ENCODE results near the gene USP28.
A peak's percentile ranks its signal among the peaks of the same experiment; 100 is the strongest.
"Not testable (repeated sequence)": the region's sequence is repeated elsewhere in the genome, so short reads cannot be mapped to it uniquely, and the experiment has no call there.

USP28 gene

GRCh38 chr11:113875234-113876073, at the start of gene USP28:
Gene USP28 (minus strand): TSS chr11:113875572. CDS start chr11:113875501, 71 bp downstream.
- peak; percentile 80 to 82 for DNase-seq (ENCODE audit: low read depth in 2 of 2)

- no peak for DNase-seq (ENCODE audit: low read depth in 2 of 2)
These were observed 48.2 kb upstream of the USP28 start for GRCh38 chr11:113923572-113923971.

- not testable (repeated sequence) for DNase-seq (ENCODE audit: low read depth in 2 of 2)
These were observed 36.1 kb upstream of the USP28 start for GRCh38 chr11:113911491-113911890.

- no peak for DNase-seq (ENCODE audit: low read depth in 2 of 2)
These were observed 32.7 kb upstream of the USP28 start for GRCh38 chr11:113908098-113908497.

GRCh38 chr11:113907681-113908080, 32.3 kb upstream of the USP28 start:
- DNase-seq (ENCODE audit: low read depth in 2 of 2), result no peak

GRCh38 chr11:113907152-113907551, 31.8 kb upstream of the USP28 start:
- no peak for DNase-seq (ENCODE audit: low read depth in 2 of 2)

- DNase-seq (ENCODE audit: low read depth in 2 of 2), result no peak
These were observed 31.1 kb upstream of the USP28 start for GRCh38 chr11:113906516-113906915.

- no peak for DNase-seq (ENCODE audit: low read depth in 2 of 2)
These were observed 30.7 kb upstream of the USP28 start for GRCh38 chr11:113906038-113906437.

- DNase-seq (ENCODE audit: low read depth in 2 of 2), result no peak
These were observed 29.2 kb upstream of the USP28 start, which contains the start of gene HTR3B for GRCh38 chr11:113904379-113905101. Gene HTR3B (plus strand): TSS chr11:113904796. CDS start chr11:113904934, 138 bp downstream.

- DNase-seq (ENCODE audit: low read depth in 2 of 2), result no peak
These were observed 25.8 kb upstream of the USP28 start for GRCh38 chr11:113901141-113901540.

GRCh38 chr11:113896156-113896879, 20.9 kb upstream of the USP28 start:
- DNase-seq (ENCODE audit: low read depth in 2 of 2), result no peak

GRCh38 chr11:113895367-113896155, 20.2 kb upstream of the USP28 start:
- no peak for DNase-seq (ENCODE audit: low read depth in 2 of 2)

- no peak for DNase-seq (ENCODE audit: low read depth in 2 of 2)
These were observed 19.1 kb upstream of the USP28 start for GRCh38 chr11:113894421-113894996.

- DNase-seq (ENCODE audit: low read depth in 2 of 2), result no peak
These were observed 13.5 kb upstream of the USP28 start for GRCh38 chr11:113888848-113889247.

- DNase-seq (ENCODE audit: low read depth in 2 of 2), result no peak
These were observed 10.5 kb upstream of the USP28 start for GRCh38 chr11:113885897-113886296.

- no peak for DNase-seq (ENCODE audit: low read depth in 2 of 2)
These were observed 9.0 kb upstream of the USP28 start for GRCh38 chr11:113884361-113884836.

- no peak for DNase-seq (ENCODE audit: low read depth in 2 of 2)
These were observed 6.5 kb upstream of the USP28 start for GRCh38 chr11:113881856-113882255.

- DNase-seq (ENCODE audit: low read depth in 2 of 2), result no peak
These were observed 5.6 kb upstream of the USP28 start for GRCh38 chr11:113880971-113881370.

- not testable (repeated sequence) for DNase-seq (ENCODE audit: low read depth in 2 of 2)
These were observed 4.1 kb upstream of the USP28 start for GRCh38 chr11:113879446-113879845.

GRCh38 chr11:113877670-113878055, 2.3 kb upstream of the USP28 start:
- DNase-seq (ENCODE audit: low read depth in 2 of 2), result no peak

Measured in stimulated activated CD8-positive, alpha-beta memory T cell treated with anti-CD3 and anti-CD28 coated beads, Interleukin-15, amount 100 ng/mL, for 48 hours (primary cell).